Astrocyte (in vitro differentiated cells and primary cell): ENCODE results near the gene IPO4. TPM values are rescaled to one million over a fixed set of nuclear protein-coding genes. Genes with fewer than 3 reads are reported as not detected.
"Not testable (repeated sequence)": the region's sequence is repeated elsewhere in the genome, so short reads cannot be mapped to it uniquely, and the experiment has no call there.

Source experiments
- DNase-seq: peaks from one replicate; pipeline ENCODE4 v3.0.0-alpha.2; 2010; ENCODE audit warnings: low read depth
- FAIRE-seq: peaks from 2 replicates; lab custom pipeline; 2011; peaks lifted over from hg19 to GRCh38; lab: Jason Lieb, UNC
- H2AFZ ChIP-seq: 2 replicates; pipeline ENCODE4 v1.6.0; 2012; ENCODE audit warnings: low read depth, low read length, inconsistent platforms
- H3K27ac ChIP-seq: 2 replicates; pipeline ENCODE4 v1.5.1; 2011; ENCODE audit warnings: low read depth, low read length, inconsistent platforms
- H3K27me3 ChIP-seq: 2 replicates; pipeline ENCODE4 v1.6.0; 2011; ENCODE audit warnings: low read length, inconsistent platforms; ENCODE audit not compliant: insufficient read depth
- H3K36me3 ChIP-seq: 2 replicates; pipeline ENCODE4 v1.5.1; 2011; ENCODE audit warnings: low read length, inconsistent platforms; ENCODE audit not compliant: insufficient read depth
- H3K4me1 ChIP-seq: 2 replicates; pipeline ENCODE4 v1.5.1; 2011; ENCODE audit warnings: low read length, inconsistent platforms; ENCODE audit not compliant: insufficient read depth
- H3K4me2 ChIP-seq: 2 replicates; pipeline ENCODE4 v1.6.0; 2012; ENCODE audit warnings: low read length, inconsistent platforms
- H3K4me3 ChIP-seq: 2 replicates; pipeline ENCODE4 v1.5.1; 2011; ENCODE audit warnings: low read depth, mild to moderate bottlenecking, low read length, inconsistent platforms; ENCODE audit not compliant: insufficient read depth
- H3K79me2 ChIP-seq: 2 replicates; pipeline ENCODE4 v1.6.0; 2012; ENCODE audit warnings: mild to moderate bottlenecking, low read length, inconsistent platforms; ENCODE audit not compliant: insufficient read depth
- H3K9ac ChIP-seq: 2 replicates; pipeline ENCODE4 v1.6.0; 2012; ENCODE audit warnings: mild to moderate bottlenecking, low read length, inconsistent platforms
- H3K9me3 ChIP-seq: 2 replicates; pipeline ENCODE4 v1.5.1; 2012; ENCODE audit warnings: low read depth, mild to moderate bottlenecking, low read length, inconsistent platforms; ENCODE audit not compliant: insufficient read depth
- H4K20me1 ChIP-seq: 2 replicates; pipeline ENCODE4 v1.6.0; 2012; ENCODE audit warnings: low read length, inconsistent platforms; ENCODE audit not compliant: insufficient read depth
- H3K27ac Mint-ChIP-seq: one replicate; pipeline ENCODE4 v1.8.0; 2021; ENCODE audit warnings: mild to moderate bottlenecking, mixed read lengths; ENCODE audit not compliant: unreplicated experiment
- H3K27me3 Mint-ChIP-seq: one replicate; pipeline ENCODE4 v1.8.0; 2021; ENCODE audit warnings: low read depth, mixed read lengths; ENCODE audit not compliant: unreplicated experiment
- H3K36me3 Mint-ChIP-seq: one replicate; pipeline ENCODE4 v1.8.0; 2021; ENCODE audit warnings: low read depth, mixed read lengths; ENCODE audit not compliant: unreplicated experiment
- H3K4me1 Mint-ChIP-seq: one replicate; pipeline ENCODE4 v1.8.0; 2021; ENCODE audit warnings: low read depth, mixed read lengths; ENCODE audit not compliant: unreplicated experiment
- H3K4me3 Mint-ChIP-seq: one replicate; pipeline ENCODE4 v1.8.0; 2021; ENCODE audit warnings: mild to moderate bottlenecking, moderate library complexity, mixed read lengths; ENCODE audit not compliant: unreplicated experiment
- H3K9me3 Mint-ChIP-seq: one replicate; pipeline ENCODE4 v1.8.0; 2021; ENCODE audit warnings: mild to moderate bottlenecking, mixed read lengths; ENCODE audit not compliant: unreplicated experiment
- EZH2 ChIP-seq: IDR thresholded peaks from 2 replicates; pipeline ENCODE4 v1.6.1; 2012; ENCODE audit warnings: mild to moderate bottlenecking, low read length, inconsistent platforms; ENCODE audit not compliant: insufficient read depth
- total RNA-seq: library from RNA; stranded (reverse); gene quantifications from 2 replicates; pipeline ENCODE4 v1.2.1, GENCODE V29; 2021
- TF ChIP-seq, protein P1 (sequence below): IDR thresholded peaks from 2 replicates; pipeline ENCODE4 v1.5.1; 2011; ENCODE audit warnings: low read depth, mild to moderate bottlenecking, inconsistent platforms, low read length, moderate library complexity; ENCODE audit not compliant: insufficient read depth

IPO4 gene
- total RNA-seq, 1 donor from 2014 or later: 46.1 TPM

DNA sequence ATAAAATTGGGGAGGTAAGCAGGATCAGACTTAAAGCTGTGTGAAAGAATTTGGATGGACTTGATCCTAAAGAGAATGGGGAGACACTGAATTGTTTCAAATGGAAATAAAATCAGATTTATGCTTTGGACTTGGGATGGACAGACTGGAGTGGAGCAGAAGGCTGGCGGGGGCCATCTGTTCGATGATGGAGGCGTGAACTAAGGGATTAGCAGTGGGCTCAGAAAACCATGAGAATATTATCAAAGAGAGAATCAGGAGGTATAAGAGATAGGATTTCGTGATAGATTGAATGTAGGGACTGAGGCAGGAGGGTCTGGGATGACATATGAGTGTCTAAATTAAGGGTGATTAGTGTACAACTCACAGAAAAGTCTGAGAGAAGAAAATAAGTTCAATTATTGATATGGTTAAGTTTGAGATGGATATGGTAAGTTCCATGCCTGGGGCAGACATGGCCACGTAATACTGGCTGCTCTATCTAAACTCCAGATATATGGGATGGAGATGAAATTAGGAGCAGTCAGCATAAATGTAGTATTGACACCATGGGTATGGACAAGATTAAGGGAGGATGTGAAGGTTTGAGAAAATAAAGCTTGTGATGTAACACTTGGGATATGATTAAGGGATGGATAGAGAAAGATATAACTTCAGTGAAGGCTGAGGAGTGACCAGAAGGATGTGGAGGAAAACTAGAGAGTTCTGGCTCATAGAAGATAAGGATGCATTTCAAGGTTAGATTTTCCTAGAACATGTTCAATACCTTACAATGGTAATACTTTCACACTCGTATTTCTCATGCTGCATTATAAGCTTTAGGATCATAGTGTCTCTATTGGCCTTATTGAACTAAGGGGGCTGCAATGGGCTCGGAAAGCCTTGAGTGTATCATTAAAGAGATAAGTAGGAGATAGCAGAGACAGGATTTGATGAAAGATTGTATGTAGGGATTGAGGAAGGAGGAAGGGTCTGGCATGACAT, 15.8 kb upstream of the IPO4 start:
- Histone ChIP-seq H3K79me2 (peaks cover 3% of the 10 kb centered on the region), H3K9ac (no peak overlapping the region), H3K4me3 (no peak overlapping the region), H3K4me2 (no peak overlapping the region), H4K20me1 (peaks cover 4% of the 10 kb centered on the region), H2AFZ (no peak overlapping the region), H3K9me3 (peaks cover 2% of the 10 kb centered on the region), H3K4me1 (no peaks in the 10 kb centered on the region), H3K36me3 (peaks cover 13% of the 10 kb centered on the region), H3K27me3 (no peaks in the 10 kb centered on the region), H3K27ac (no peak overlapping the region)
- no peak overlapping the region for H3K4me3 Mint-ChIP-seq
- H3K4me1 Mint-ChIP-seq: no peaks in the 10 kb centered on the region
- DNase-seq: no peak
- peaks cover 5% of the 10 kb centered on the region for H3K9me3 Mint-ChIP-seq
- no peak overlapping the region for H3K27ac Mint-ChIP-seq
- TF ChIP-seq, protein P1, sequence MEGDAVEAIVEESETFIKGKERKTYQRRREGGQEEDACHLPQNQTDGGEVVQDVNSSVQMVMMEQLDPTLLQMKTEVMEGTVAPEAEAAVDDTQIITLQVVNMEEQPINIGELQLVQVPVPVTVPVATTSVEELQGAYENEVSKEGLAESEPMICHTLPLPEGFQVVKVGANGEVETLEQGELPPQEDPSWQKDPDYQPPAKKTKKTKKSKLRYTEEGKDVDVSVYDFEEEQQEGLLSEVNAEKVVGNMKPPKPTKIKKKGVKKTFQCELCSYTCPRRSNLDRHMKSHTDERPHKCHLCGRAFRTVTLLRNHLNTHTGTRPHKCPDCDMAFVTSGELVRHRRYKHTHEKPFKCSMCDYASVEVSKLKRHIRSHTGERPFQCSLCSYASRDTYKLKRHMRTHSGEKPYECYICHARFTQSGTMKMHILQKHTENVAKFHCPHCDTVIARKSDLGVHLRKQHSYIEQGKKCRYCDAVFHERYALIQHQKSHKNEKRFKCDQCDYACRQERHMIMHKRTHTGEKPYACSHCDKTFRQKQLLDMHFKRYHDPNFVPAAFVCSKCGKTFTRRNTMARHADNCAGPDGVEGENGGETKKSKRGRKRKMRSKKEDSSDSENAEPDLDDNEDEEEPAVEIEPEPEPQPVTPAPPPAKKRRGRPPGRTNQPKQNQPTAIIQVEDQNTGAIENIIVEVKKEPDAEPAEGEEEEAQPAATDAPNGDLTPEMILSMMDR: no peak
- no peak for TF ChIP-seq EZH2
- no peaks in the 10 kb centered on the region for H3K27me3 Mint-ChIP-seq
- no peak for FAIRE-seq
- peaks cover 46% of the 10 kb centered on the region for H3K36me3 Mint-ChIP-seq

DNA sequence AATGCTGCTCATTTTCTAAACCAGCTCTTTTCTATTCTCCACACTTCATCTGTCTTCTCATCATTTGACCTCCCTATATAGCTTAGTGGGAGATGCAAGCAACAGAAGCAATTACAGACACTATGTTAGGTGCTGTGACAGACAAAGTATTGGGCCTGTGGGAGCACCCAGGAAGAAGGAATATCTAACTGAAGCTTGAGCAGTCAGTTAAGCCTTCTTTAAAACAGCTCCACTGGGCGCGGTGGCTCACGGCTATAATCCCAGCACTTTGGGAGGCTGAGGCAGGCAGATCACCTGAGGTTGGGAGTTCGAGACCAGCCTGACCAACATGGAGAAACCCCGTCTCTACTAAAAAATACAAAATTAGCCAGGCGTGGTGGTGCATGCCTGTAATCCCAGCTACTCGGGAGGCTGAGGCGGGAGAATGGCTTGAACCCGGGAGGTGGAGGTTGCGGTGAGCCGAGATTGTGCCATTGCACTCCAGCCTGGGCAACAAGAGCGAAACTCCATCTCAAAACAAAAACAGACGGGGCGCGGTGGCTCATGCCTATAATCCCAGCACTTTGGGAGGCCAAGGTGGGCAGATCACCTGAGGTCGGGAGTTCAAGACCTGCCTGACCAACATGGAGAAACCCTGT, 14.8 kb upstream of the IPO4 start:
- H3K36me3 ChIP-seq: peaks cover 13% of the 10 kb centered on the region
- FAIRE-seq, H3K4me1 Mint-ChIP-seq, H4K20me1 ChIP-seq, H3K4me3 Mint-ChIP-seq, DNase-seq, H3K27ac ChIP-seq, H3K27me3 ChIP-seq, H3K9me3 Mint-ChIP-seq, H3K4me1 ChIP-seq, H3K4me2 ChIP-seq, H3K27me3 Mint-ChIP-seq, H2AFZ ChIP-seq, H3K9me3 ChIP-seq, H3K4me3 ChIP-seq, H3K79me2 ChIP-seq, H3K9ac ChIP-seq: not testable (repeated sequence)
- Mint-ChIP-seq H3K36me3 (peaks cover 46% of the 10 kb centered on the region), H3K27ac (peak overlapping the region; percentile 34)

- not testable (repeated sequence) for FAIRE-seq, DNase-seq, H3K4me1 ChIP-seq, H4K20me1 ChIP-seq, H3K4me3 Mint-ChIP-seq, H3K9ac ChIP-seq, H3K4me2 ChIP-seq, H3K27me3 ChIP-seq, H3K27ac Mint-ChIP-seq, H3K27ac ChIP-seq, H2AFZ ChIP-seq, H3K9me3 ChIP-seq, H3K27me3 Mint-ChIP-seq, H3K4me1 Mint-ChIP-seq, H3K4me3 ChIP-seq, H3K9me3 Mint-ChIP-seq
- H3K36me3 ChIP-seq: peaks cover 13% of the 10 kb centered on the region
- H3K79me2 ChIP-seq: peaks cover 10% of the 10 kb centered on the region
- H3K36me3 Mint-ChIP-seq: peaks cover 39% of the 10 kb centered on the region
Measured at GRCh38 chr14:24202538-24202937, 13.9 kb upstream of the IPO4 start.
